OCI-LY3 (cell line): Measurements from ENCODE around the gene ADAMTS6.

Experiments
- EZH2phosphoT487 ChIP-seq: fragments of 200-600 bp; shearing (Covaris generic); IDR thresholded peaks from 2 replicates; pipeline ENCODE4 v1.6.1; 2018; ENCODE audit warnings: antibody characterized with exemption, mixed run types, low read depth
- TF ChIP-seq, protein P1 (sequence below): fragments of 200-600, 300-600 bp; sonication (generic); IDR thresholded peaks from 2 replicates; pipeline ENCODE4 v1.5.1; 2014; ENCODE audit warnings: antibody characterized with exemption, low read length, low read depth

DNA sequence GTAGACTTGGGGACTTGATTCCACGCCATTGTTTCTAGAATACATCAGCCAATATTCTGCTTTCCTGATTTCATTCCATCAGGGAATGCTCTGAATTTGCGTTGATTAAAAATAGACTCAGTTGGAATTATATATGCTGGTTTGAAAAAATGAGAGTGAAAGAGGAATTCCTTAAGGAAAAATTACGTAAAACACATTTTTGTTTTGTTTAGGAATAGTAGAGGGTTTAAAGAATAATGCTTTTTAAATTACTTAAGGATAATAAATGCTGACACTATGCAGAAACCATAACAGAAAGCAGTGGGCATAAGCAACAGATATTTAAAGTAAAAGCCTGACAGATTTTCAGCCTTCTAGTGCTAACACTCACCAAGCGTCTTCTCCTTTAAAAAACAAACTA, 235.0 kb downstream of the ADAMTS6 start:
- TF ChIP-seq, protein P1, sequence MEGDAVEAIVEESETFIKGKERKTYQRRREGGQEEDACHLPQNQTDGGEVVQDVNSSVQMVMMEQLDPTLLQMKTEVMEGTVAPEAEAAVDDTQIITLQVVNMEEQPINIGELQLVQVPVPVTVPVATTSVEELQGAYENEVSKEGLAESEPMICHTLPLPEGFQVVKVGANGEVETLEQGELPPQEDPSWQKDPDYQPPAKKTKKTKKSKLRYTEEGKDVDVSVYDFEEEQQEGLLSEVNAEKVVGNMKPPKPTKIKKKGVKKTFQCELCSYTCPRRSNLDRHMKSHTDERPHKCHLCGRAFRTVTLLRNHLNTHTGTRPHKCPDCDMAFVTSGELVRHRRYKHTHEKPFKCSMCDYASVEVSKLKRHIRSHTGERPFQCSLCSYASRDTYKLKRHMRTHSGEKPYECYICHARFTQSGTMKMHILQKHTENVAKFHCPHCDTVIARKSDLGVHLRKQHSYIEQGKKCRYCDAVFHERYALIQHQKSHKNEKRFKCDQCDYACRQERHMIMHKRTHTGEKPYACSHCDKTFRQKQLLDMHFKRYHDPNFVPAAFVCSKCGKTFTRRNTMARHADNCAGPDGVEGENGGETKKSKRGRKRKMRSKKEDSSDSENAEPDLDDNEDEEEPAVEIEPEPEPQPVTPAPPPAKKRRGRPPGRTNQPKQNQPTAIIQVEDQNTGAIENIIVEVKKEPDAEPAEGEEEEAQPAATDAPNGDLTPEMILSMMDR: no peak
- no peak for TF ChIP-seq EZH2phosphoT487
